ENCODE measurements around the gene SLC17A4. TPM values are rescaled to one million over a fixed set of nuclear protein-coding genes. Genes with fewer than 3 reads are reported as not detected.
"Not testable (repeated sequence)": the region's sequence is repeated elsewhere in the genome, so short reads cannot be mapped to it uniquely, and the experiment has no call there.

The SLC17A4 gene
- total and polyA plus RNA-seq, 2 experiments from 2014 or later = not detected

GRCh38 chr6:25747477-25747876 is 7.1 kb upstream of the SLC17A4 start:
- Histone ChIP-seq H3K4me2 (ENCODE audit: unreplicated experiment) (no peak overlapping the region), H3F3A (ENCODE audit: insufficient read depth) (no peaks in the 10 kb centered on the region), H3K79me2 (ENCODE audit: insufficient read depth) (no peaks in the 10 kb centered on the region), H3K36me3 (ENCODE audit: low read depth) (no peaks in the 10 kb centered on the region), H3K4me1 (ENCODE audit: insufficient read depth) (no peaks in the 10 kb centered on the region), H3K9me2 (ENCODE audit: insufficient read depth) (no peaks in the 10 kb centered on the region), H3K27me3 (replicated peaks; ENCODE audit: insufficient read depth) (no peaks in the 10 kb centered on the region), H2AFZ (no peak overlapping the region), H3K9me3 (ENCODE audit: low read depth) (no peaks in the 10 kb centered on the region), H3K4me3 (no peak overlapping the region), H4K20me1 (ENCODE audit: insufficient read depth) (no peaks in the 10 kb centered on the region), H3K9ac (no peak overlapping the region), H3K27ac (no peak overlapping the region)
- in situ Hi-C loops (cut with MboI) = no loop called here
- DNase-seq = no peak
- 39 to 51% methylated on average over 2 of the region's 2 CpGs for WGBS, 2 experiments (ENCODE audit: low coverage in 1 of 2, low lambda C conversion rate in 2 of 2, missing lambda C conversion rate in 2 of 2)
- no peak for TF ChIP-seq EZH2 (IDR thresholded peaks at IDR 0.05; ENCODE audit: insufficient read depth, poor library complexity, severe bottlenecking)

- Histone ChIP-seq H3K4me3 (no peak overlapping the region), H3K4me1 (ENCODE audit: insufficient read depth) (no peaks in the 10 kb centered on the region), H3K4me2 (ENCODE audit: unreplicated experiment) (no peak overlapping the region), H3F3A (ENCODE audit: insufficient read depth) (no peaks in the 10 kb centered on the region), H3K27ac (no peak overlapping the region), H3K9me2 (ENCODE audit: insufficient read depth) (no peaks in the 10 kb centered on the region), H3K9me3 (ENCODE audit: low read depth) (no peaks in the 10 kb centered on the region), H3K36me3 (ENCODE audit: low read depth) (no peaks in the 10 kb centered on the region), H3K79me2 (ENCODE audit: insufficient read depth) (no peaks in the 10 kb centered on the region), H3K27me3 (replicated peaks; ENCODE audit: insufficient read depth) (no peaks in the 10 kb centered on the region), H3K9ac (no peak overlapping the region), H4K20me1 (ENCODE audit: insufficient read depth) (no peaks in the 10 kb centered on the region), H2AFZ (no peak overlapping the region)
- TF ChIP-seq EZH2phosphoT487 (IDR thresholded peaks at IDR 0.05; ENCODE audit: insufficient read depth, low read depth) = no peak
- no peak for TF ChIP-seq EZH2 (IDR thresholded peaks at IDR 0.05; ENCODE audit: insufficient read depth, poor library complexity, severe bottlenecking)
- in situ Hi-C loops (cut with MboI) = no loop called here
- DNase-seq = no peak
These were observed 6.5 kb upstream of the SLC17A4 start for GRCh38 chr6:25748049-25748448.

- H3K4me2 ChIP-seq (ENCODE audit: unreplicated experiment); H3K27me3 ChIP-seq (replicated peaks; ENCODE audit: insufficient read depth); H2AFZ ChIP-seq; H3K27ac ChIP-seq; H3K4me1 ChIP-seq (ENCODE audit: insufficient read depth); H3K9ac ChIP-seq; DNase-seq; H3K79me2 ChIP-seq (ENCODE audit: insufficient read depth); H3K4me3 ChIP-seq; H3K36me3 ChIP-seq (ENCODE audit: low read depth); H3K9me2 ChIP-seq (ENCODE audit: insufficient read depth); H4K20me1 ChIP-seq (ENCODE audit: insufficient read depth); H3F3A ChIP-seq (ENCODE audit: insufficient read depth); H3K9me3 ChIP-seq (ENCODE audit: low read depth); in situ Hi-C loops (cut with MboI): not testable (repeated sequence)
- WGBS, 2 experiments (ENCODE audit: low coverage in 1 of 2, low lambda C conversion rate in 2 of 2, missing lambda C conversion rate in 2 of 2) = 63 to 64% methylated on average over 16 to 17 of the region's 17 CpGs
These were observed 5.7 kb upstream of the SLC17A4 start for GRCh38 chr6:25748601-25749517.

GRCh38 chr6:25749837-25750236 is 4.7 kb upstream of the SLC17A4 start:
- H3K4me1 ChIP-seq (ENCODE audit: insufficient read depth) = no peaks in the 10 kb centered on the region
- no peak overlapping the region for H3K4me2 ChIP-seq (ENCODE audit: unreplicated experiment)
- TF ChIP-seq EZH2 (IDR thresholded peaks at IDR 0.05; ENCODE audit: insufficient read depth, poor library complexity, severe bottlenecking) = no peak
- no peak for TF ChIP-seq EZH2phosphoT487 (IDR thresholded peaks at IDR 0.05; ENCODE audit: insufficient read depth, low read depth)
- H3K27me3 ChIP-seq (replicated peaks; ENCODE audit: insufficient read depth) = no peaks in the 10 kb centered on the region
- H3K9me2 ChIP-seq (ENCODE audit: insufficient read depth) = no peaks in the 10 kb centered on the region
- H3F3A ChIP-seq (ENCODE audit: insufficient read depth) = no peaks in the 10 kb centered on the region
- no peaks in the 10 kb centered on the region for H3K36me3 ChIP-seq (ENCODE audit: low read depth)
- H2AFZ ChIP-seq = no peak overlapping the region
- no peaks in the 10 kb centered on the region for H3K79me2 ChIP-seq (ENCODE audit: insufficient read depth)
- H3K27ac ChIP-seq = no peak overlapping the region
- WGBS, 2 experiments (ENCODE audit: low coverage in 1 of 2, low lambda C conversion rate in 2 of 2, missing lambda C conversion rate in 2 of 2) = 10 to 17% methylated on average over 2 of the region's 2 CpGs
- no peaks in the 10 kb centered on the region for H4K20me1 ChIP-seq (ENCODE audit: insufficient read depth)
- no peak overlapping the region for H3K9ac ChIP-seq
- no peak overlapping the region for H3K4me3 ChIP-seq
- in situ Hi-C loops (cut with MboI) = no loop called here
- H3K9me3 ChIP-seq (ENCODE audit: low read depth) = no peaks in the 10 kb centered on the region
- DNase-seq = no peak

GRCh38 chr6:25750906-25751305 is 3.6 kb upstream of the SLC17A4 start:
- DNase-seq = no peak
- no peak for TF ChIP-seq EZH2 (IDR thresholded peaks at IDR 0.05; ENCODE audit: insufficient read depth, poor library complexity, severe bottlenecking)
- TF ChIP-seq EZH2phosphoT487 (IDR thresholded peaks at IDR 0.05; ENCODE audit: insufficient read depth, low read depth) = no peak
- Histone ChIP-seq H3F3A (ENCODE audit: insufficient read depth) (no peaks in the 10 kb centered on the region), H3K36me3 (ENCODE audit: low read depth) (no peaks in the 10 kb centered on the region), H3K27ac (no peak overlapping the region), H2AFZ (no peak overlapping the region), H4K20me1 (ENCODE audit: insufficient read depth) (no peaks in the 10 kb centered on the region), H3K9ac (no peak overlapping the region), H3K79me2 (ENCODE audit: insufficient read depth) (no peaks in the 10 kb centered on the region), H3K4me1 (ENCODE audit: insufficient read depth) (no peaks in the 10 kb centered on the region), H3K9me3 (ENCODE audit: low read depth) (no peaks in the 10 kb centered on the region), H3K9me2 (ENCODE audit: insufficient read depth) (no peaks in the 10 kb centered on the region), H3K4me3 (no peak overlapping the region), H3K27me3 (replicated peaks; ENCODE audit: insufficient read depth) (no peaks in the 10 kb centered on the region), H3K4me2 (ENCODE audit: unreplicated experiment) (no peak overlapping the region)
- 13 to 16% methylated on average over 3 of the region's 3 CpGs for WGBS, 2 experiments (ENCODE audit: low coverage in 1 of 2, low lambda C conversion rate in 2 of 2, missing lambda C conversion rate in 2 of 2)
- in situ Hi-C loops (cut with MboI) = no loop called here

Data from GM23248 (cell line).